GM12872 (cell line): ENCODE results near the gene FIS1.

ENCODE experiments used
- CTCF ChIP-seq: IDR thresholded peaks from 3 replicates; pipeline ENCODE4 v1.5.1; 2011; ENCODE audit warnings: low read depth, mild to moderate bottlenecking, low read length, moderate library complexity; ENCODE audit not compliant: insufficient read depth

The FIS1 gene

GRCh38 chr7:101241443-101242349 is 3.2 kb downstream of the FIS1 start:
- no peak for TF ChIP-seq CTCF

- TF ChIP-seq CTCF = no peak
Measured at GRCh38 chr7:101241015-101241363, 3.9 kb downstream of the FIS1 start.

GRCh38 chr7:101240226-101241014 is 4.5 kb downstream of the FIS1 start:
- TF ChIP-seq CTCF = no peak

- no peak for TF ChIP-seq CTCF
Measured at GRCh38 chr7:101239951-101240220, 5.0 kb downstream of the FIS1 start.

GRCh38 chr7:101239191-101239950 is 5.5 kb downstream of the FIS1 start:
- TF ChIP-seq CTCF = no peak

- no peak for TF ChIP-seq CTCF
Measured at GRCh38 chr7:101238226-101239182, 6.4 kb downstream of the FIS1 start.
